GM21717 (cell line): ENCODE data around the gene SNCB.
A peak's percentile ranks its signal among the peaks of the same experiment; 100 is the strongest.

Experiments
- ATAC-seq: cut with Tn5 transposase; IDR thresholded peaks from one replicate; pipeline ENCODE4 v1.9.1; 2021; ENCODE audit warnings: mild to moderate bottlenecking, moderate library complexity; ENCODE audit not compliant: unreplicated experiment

SNCB gene

DNA sequence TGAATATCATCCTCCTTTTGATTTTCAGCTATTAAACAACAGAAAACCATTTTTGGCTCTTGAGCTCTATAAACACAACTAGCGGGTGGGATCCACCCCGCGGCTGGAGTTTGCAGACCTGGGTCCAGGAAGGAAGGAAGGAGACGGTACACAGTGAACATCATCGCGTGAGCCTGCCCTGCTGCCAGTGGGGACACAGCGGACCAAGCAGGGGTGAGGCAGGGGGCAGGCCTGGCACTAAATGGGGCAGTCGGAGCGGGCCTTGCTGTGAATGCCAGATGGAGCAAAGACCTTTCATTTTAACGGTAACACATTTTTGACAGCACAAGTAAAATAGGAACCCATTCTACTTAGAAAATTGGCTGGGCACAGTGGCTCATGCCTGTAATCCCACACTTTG, 31.3 kb upstream of the SNCB start:
- ATAC-seq, result no peak

- ATAC-seq, result peak; percentile 55
Observed at GRCh38 chr5:176660860-176661641, 30.7 kb upstream of the SNCB start.

DNA sequence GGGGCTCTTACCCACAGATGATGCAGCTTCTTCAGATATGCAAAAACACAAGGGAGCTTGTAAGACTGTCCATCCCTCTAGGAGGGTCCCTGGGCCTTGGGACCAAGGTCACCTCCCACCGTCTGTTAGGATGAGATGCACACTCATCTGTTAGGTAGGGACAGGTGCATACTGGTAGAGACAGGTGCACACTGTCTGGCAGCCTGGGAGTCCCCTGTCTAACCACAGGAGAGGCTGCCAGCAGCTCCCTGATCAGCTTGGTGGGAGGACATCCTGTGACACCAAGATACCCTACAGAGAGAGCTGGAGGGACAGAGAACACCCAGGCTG, 30.2 kb upstream of the SNCB start:
- peak; percentile 24 for ATAC-seq

DNA sequence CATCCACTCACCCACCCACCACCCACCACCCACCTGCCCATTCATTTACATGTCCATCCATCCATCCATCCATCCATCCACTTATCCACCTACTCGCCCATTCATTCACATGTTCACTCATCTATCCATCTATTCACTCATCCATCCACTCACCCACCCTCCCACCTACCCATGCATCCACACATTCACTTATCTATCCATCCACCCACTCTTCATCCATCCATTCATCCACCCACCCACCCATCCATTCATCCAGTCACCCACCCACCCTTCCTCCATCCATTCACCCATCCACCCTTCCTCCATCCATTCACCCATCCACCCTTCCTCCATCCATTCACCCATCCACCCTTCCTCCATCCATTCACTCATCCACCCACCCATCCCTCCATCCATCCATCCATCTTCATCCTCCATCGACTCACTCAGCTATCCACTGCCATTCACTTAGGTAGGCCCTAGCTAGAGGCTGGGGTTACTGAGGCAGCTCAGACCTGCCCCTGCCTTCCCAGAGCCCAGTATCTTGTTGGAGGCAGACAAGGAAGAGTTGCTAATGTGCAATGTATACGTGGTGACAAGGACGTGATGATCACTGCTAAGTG, 29.6 kb upstream of the SNCB start:
- no peak for ATAC-seq

GRCh38 chr5:176659512-176659839, 29.1 kb upstream of the SNCB start:
- no peak for ATAC-seq

- peak; percentile 37 for ATAC-seq
Observed at GRCh38 chr5:176658817-176659511, 28.6 kb upstream of the SNCB start.

DNA sequence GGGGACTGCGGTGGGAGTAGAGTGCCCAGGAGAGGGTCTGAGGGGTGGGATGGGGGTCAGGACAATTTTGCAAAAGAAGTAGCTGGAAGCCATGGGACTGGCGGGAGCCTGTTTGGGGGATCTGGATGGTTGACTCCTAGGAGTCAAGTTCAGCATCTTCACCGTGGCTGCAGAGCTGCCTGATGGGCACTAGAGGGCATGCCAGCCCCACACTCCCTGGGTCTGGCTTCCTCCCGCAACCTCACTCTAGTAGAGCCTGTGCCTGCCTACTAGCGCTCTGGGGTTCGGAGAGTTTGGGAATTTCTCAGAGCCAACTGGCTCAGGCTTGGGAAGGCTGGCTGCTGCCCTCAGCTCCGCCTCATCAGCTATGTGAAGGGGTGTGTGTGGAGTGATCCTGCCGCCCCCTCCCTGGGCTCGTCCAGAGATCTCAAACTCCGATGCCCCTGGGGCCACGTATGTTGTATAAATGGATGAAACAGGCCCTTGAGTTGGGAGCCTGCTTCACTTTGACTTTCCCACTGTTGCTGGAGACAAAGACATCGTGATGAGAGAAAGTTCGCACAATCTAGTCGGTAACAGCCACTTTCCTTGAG, 27.8 kb upstream of the SNCB start:
- no peak for ATAC-seq

DNA sequence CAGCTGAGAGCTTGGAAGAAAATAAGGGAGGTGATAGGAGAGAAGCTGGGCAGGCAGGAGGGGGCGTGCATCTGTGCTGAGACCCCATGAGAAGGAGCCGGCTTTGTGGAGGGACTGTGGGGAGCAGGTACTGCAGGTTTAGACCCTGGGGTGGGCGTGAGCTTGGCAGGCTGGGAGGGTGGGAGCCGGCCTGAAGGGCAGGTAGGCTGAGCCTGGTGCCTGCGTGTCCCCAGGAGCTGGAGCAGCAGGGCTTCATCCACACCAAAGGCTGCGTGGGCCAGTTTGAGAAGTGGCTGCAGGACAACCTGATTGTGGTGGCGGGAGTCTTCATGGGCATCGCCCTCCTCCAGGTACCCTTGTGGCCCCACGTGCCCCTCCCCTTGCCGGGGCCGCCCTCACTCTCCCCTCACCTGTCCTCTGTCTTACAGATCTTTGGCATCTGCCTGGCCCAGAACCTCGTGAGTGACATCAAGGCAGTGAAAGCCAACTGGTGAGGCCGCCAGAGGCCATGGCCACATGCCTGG, 26.2 kb upstream of the SNCB start:
- no peak for ATAC-seq

DNA sequence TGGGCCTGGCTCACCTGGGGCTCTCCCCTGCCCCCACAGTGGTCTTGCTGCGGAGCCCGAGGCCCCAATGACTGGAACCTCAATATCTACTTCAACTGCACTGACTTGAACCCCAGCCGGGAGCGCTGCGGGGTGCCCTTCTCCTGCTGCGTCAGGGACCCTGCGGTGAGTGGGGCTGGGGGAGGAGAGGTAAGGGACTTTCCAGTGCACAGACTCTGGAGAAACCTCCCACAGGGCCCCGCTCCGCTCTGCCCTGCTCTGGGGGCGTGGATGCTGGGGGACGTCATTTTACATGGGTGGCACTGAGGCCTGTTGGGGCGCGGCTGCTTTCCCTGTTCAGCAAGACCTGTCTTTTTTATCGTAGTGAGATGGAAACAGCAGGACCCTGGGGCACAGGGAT, 24.5 kb upstream of the SNCB start:
- ATAC-seq, result no peak

DNA sequence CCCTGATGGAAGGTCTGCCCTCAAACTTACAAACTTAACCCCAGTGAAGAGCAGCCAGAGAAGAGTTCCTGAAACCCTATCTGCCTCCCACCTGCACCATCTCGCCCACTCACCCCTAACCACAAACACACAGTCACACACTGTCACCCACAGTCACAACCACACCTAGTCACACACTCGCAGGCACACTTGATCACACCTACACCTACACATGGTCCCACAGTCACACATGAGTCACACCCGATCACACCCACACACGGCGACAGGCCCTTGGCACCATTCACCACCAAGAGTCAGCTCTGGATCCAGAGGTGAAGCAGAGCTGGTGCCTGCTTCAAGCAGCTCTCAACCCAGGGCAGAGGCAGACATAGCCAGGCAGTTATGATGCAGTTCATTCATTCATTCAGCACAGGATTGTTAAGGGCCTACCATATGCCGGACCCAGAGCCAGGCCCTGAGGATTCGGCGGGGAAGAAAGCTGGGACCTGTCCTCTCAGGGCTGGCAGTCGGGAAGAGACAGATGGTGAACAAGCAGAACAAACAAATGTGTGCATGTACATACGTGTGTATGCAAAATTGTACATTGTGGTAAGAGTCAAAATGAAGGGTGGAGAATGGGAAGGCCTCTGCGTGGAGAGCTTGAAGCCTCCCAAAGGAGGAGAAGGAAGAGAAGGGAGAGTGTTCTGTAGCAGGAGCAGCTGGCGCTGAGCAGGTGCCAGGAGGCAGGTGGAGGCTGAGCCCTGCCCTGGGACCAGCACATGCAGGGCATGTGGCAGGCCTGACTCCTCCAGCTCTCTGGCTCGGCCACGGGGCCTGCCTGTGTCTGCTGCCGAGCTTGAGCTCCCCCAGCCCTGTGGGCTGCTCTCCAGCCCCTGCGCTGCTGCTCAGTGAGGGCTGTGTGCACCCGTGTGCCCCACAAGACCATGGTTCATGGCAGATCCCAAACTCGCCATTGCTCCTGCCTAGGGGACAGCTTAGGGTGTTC, 23.4 kb upstream of the SNCB start:
- ATAC-seq, result no peak

DNA sequence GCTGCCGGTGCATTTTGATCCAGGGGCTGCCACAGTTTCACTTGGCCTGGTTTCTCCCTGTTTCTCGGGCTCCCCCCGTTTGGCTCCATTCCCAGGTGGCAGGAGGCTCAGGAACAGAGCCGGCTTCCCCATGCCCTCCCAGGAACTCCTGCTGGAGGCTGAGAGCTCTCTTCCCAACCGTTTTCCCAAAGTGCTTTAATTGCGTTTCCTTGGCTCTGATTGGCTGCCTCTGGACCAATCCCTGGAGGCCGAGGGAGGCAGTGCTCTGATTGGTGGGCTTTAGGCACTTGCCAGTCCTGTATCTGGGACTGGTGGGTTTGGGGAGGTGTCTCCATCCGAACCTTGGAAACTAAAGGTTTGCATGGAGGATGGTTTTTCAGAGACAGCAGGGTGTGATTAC, 21.8 kb upstream of the SNCB start:
- no peak for ATAC-seq

DNA sequence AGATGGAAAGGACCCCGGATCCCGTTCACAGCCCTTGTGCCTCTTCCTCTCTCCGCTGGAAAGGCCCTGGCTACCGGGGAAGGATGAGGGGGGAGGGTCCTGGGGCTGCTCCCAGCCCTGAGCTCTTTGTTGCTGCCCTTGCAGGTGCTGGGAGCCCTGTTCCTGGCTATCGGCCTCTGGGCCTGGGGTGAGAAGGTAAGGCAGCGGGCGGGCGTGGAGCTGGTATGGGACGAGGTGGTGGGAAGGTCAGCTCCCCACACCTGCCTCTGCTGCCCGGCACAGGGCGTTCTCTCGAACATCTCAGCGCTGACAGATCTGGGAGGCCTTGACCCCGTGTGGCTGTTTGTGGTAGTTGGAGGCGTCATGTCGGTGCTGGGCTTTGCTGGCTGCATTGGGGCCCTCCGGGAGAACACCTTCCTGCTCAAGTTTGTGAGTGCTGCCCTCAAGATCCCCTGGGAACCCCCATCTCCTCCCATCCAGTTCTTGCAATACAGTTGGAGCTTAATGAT, 21.2 kb upstream of the SNCB start:
- no peak for ATAC-seq

GRCh38 chr5:176650354-176650884, 20.1 kb upstream of the SNCB start:
- ATAC-seq, result no peak

DNA sequence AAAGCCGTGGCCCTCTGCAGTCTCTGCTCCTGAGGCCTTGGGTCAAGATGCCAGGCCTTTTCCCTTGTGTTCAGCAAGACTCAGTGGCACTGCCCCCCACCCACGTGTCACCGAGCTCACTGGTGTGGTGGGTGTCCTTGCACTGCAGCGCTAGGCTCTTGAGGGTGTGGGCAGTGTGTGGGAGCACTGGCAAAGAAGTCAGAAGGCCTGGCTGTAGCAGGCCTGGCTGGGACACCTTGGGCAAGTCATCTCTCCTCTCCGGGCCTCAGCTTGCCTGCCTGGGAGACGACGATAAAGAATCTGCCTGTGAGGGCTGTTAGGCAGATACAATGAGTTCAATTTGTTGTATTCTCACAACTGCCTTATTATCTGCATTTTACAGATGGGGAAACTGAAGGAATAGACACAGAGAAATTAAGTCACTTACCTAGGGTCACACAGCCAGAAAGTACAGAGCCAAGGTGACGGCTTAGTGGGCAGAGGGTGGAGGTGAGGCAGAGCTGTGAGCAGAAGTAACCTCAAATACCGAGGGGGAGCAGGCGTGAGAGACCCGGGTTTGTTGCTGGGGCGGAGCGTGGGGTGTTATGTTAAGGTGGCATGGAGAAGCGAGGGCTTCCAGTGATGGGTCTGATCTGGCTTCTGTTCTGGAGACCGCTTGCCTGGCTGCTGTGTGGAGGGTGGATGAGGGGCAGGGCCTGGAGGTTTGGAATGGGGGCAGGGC, 18.3 kb upstream of the SNCB start:
- ATAC-seq, result no peak

- no peak for ATAC-seq
Observed at GRCh38 chr5:176647843-176648473, 17.6 kb upstream of the SNCB start.

DNA sequence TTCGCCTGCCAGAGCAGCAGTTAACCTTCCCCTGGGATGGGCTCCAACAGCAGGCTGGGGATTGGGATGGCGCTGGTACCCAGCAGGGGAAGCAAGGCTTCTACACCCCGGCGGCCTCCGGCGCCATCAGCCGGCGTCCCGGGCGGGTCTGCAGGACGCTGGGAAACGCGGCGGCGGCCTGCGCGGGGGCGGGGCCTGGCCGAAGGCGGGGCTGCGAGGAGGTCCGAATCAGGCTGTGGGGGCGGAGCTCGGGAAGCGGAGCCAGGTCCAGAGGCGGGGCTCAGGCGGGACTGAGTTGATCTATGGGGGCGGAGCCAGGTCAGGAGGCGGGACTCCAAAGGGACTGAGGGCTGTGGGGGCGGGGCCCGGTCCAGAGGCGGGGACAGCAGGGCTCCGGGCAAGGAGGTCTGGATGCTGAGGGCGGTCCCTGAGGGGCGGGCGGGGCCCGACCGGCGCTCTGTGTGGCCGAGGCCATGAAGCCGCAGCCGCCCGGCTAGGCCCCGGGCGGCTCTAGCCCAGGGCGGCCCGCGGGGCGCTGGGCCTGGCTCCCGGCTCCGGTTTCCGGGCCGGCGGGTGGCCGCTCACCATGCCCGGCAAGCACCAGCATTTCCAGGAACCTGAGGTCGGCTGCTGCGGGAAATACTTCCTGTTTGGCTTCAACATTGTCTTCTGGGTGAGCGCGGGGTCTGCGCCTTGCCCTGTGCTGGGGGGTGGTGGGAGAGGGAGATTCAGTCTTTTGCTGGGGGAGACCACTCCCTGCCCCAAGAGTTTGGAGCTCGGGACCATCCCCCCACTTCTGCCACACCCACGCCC, 16.9 kb upstream of the SNCB start, which contains the start of gene TSPAN17:
TSS of gene TSPAN17 (plus strand) at position 455 of the 813 bp plus-strand sequence. CDS start at position 587, 132 bp downstream.
- ATAC-seq, result peak; percentile 93

- ATAC-seq, result peak; percentile 7
Observed at GRCh38 chr5:176646707-176647029, 16.3 kb upstream of the SNCB start.

- no peak for ATAC-seq
Observed at GRCh38 chr5:176646049-176646706, 15.8 kb upstream of the SNCB start.
